ENCODE measurements around the gene ADGRG4. TPM values are rescaled to one million over a fixed set of nuclear protein-coding genes. Genes with fewer than 3 reads are reported as not detected.

The ADGRG4 gene
- total and polyA plus RNA-seq, 2 of the 8 experiments (the other 6 are each of a cell fraction or from before 2014, with no cell fraction given) = not detected

- no peak overlapping the region for H3K4ac ChIP-seq (replicated peaks; ENCODE audit: insufficient read length, low read depth, low read length)
- H3K9me3 ChIP-seq (ENCODE audit: insufficient read depth in 2 of 2, low read depth in 1 of 2, low read length in 1 of 2) = peaks cover 0 to 4% of the 10 kb centered on the region in 2 experiments; a peak in 1 of 4 replicates
- H2AK5ac ChIP-seq (ENCODE audit: low read depth, low read length) = no peak overlapping the region
- no peak overlapping the region for H4K91ac ChIP-seq (replicated peaks; ENCODE audit: insufficient read length, low read length)
- H3K27ac ChIP-seq (ENCODE audit: low read depth, low read length) = no peak overlapping the region
- no peaks in the 10 kb centered on the region for H3K79me2 ChIP-seq (ENCODE audit: control insufficient read depth in 1 of 2, insufficient read depth in 2 of 2, low read length in 2 of 2)
- H3K23me2 ChIP-seq (ENCODE audit: low read depth, low read length) = no peaks in the 10 kb centered on the region
- H3K56ac ChIP-seq (replicated peaks; ENCODE audit: insufficient read length, low read depth, low read length) = no peak overlapping the region
- ChIA-PET POLR2A (ENCODE audit: partially characterized antibody) (no interaction called here), CTCF (ENCODE audit: partially characterized antibody) (no interaction called here)
- FAIRE-seq (no peak), DNase-seq (ENCODE audit: low read depth in 1 of 2, low spot score in 2 of 2) (no peak)
- no peak overlapping the region for H2AFZ ChIP-seq (ENCODE audit: low read length)
- H3K14ac ChIP-seq (ENCODE audit: insufficient read length) = no peak overlapping the region
- no peaks in the 10 kb centered on the region for H4K20me1 ChIP-seq (replicated peaks in 1 of 2; ENCODE audit: control insufficient read depth in 1 of 2, insufficient read depth in 2 of 2, low read length in 2 of 2)
- H3K79me1 ChIP-seq (ENCODE audit: low read depth, low read length) = no peaks in the 10 kb centered on the region
- no peak overlapping the region for H2BK5ac ChIP-seq (ENCODE audit: low read depth, low read length)
- WGBS, 2 experiments (ENCODE audit: extremely low coverage in 1 of 2, insufficient coverage in 1 of 2, insufficient read length in 1 of 2, insufficient replicate concordance in 2 of 2, low coverage in 1 of 2, low lambda C conversion rate in 2 of 2, missing lambda C conversion rate in 1 of 2) = 82% methylated on average over 2 of the region's 3 CpGs; no CpG with 5 or more reads in 1 of the 2 experiments
- H3K9ac ChIP-seq (replicated peaks in 1 of 4; ENCODE audit: extremely low read depth in 1 of 4, low read depth in 3 of 4, low read length in 3 of 4) = no peak overlapping the region
- H2BK120ac ChIP-seq (replicated peaks; ENCODE audit: low read depth, low read length) = no peak overlapping the region
- H3K4me1 ChIP-seq (replicated peaks in 1 of 4; ENCODE audit: control insufficient read depth in 3 of 4, insufficient read depth in 4 of 4, low read length in 3 of 4) = no peaks in the 10 kb centered on the region
- no peak overlapping the region for H3K4me2 ChIP-seq (ENCODE audit: insufficient read depth in 1 of 2, low read depth in 2 of 2, low read length in 2 of 2)
- TF ChIP-seq SRF (IDR thresholded peaks at IDR 0.05; ENCODE audit: low read depth, low read length) (no peak), BCL11A (IDR thresholded peaks at IDR 0.05; ENCODE audit: low read depth in 2 of 2, low read length in 2 of 2) (no peak), ZNF274 (IDR thresholded peaks at IDR 0.05; ENCODE audit: borderline replicate concordance, extremely low read depth, low read length) (no peak), KDM1A (IDR thresholded peaks at IDR 0.05; ENCODE audit: borderline replicate concordance, low read length) (no peak), YY1 (IDR thresholded peaks at IDR 0.05; ENCODE audit: low read depth, low read length) (no peak), FOSL1 (IDR thresholded peaks at IDR 0.05; ENCODE audit: insufficient read depth, low read depth, low read length) (no peak), MAX (IDR thresholded peaks at IDR 0.05) (no peak)
- no peaks in the 10 kb centered on the region for H3K36me3 ChIP-seq (ENCODE audit: control insufficient read depth in 2 of 4, insufficient read depth in 4 of 4, low read length in 3 of 4)
- no peak overlapping the region for H2BK12ac ChIP-seq (ENCODE audit: low read depth, low read length)
- H3K18ac ChIP-seq (ENCODE audit: extremely low read depth, low read length) = no peak overlapping the region
- no peak overlapping the region for H4K8ac ChIP-seq (ENCODE audit: extremely low read depth, insufficient read depth, low read length)
- no peak overlapping the region for H2BK20ac ChIP-seq (ENCODE audit: low read length)
- H4K5ac ChIP-seq (ENCODE audit: insufficient read length, low read depth, low read length) = no peak overlapping the region
- H3K27me3 ChIP-seq (replicated peaks in 1 of 4; ENCODE audit: control insufficient read depth in 3 of 4, extremely low read depth in 1 of 4, insufficient read depth in 3 of 4, low read length in 3 of 4) = no peaks in the 10 kb centered on the region
- no peak overlapping the region for H2BK15ac ChIP-seq (ENCODE audit: low read length)
- no peak overlapping the region for H3K23ac ChIP-seq (ENCODE audit: insufficient read length)
- H3K4me3 ChIP-seq (ENCODE audit: extremely low read depth in 1 of 4, insufficient read depth in 2 of 4, low read depth in 3 of 4, low read length in 4 of 4) = no peak overlapping the region
Measured at GRCh38 chrX:136303041-136303440, 2.3 kb downstream of the ADGRG4 start.
